ENCODE results near the gene UBD. TPM values are rescaled to one million over a fixed set of nuclear protein-coding genes. Genes with fewer than 3 reads are reported as not detected.

The UBD gene
- total and polyA plus RNA-seq, 2 of the 13 experiments (the other 11 are each of a cell fraction or from before 2014, with no cell fraction given) = 13.9 to 172 TPM

GRCh38 chr6:29559524-29560287, at the start of gene UBD (continued):
- TF ChIP-seq STAT6 (CRISPR knock-in tag; IDR thresholded peaks at IDR 0.05; ENCODE audit: borderline replicate concordance) (0 out of 2 replicates have a peak, but pooled peaks have one; percentile 46), GABPA (IDR thresholded peaks at IDR 0.05; ENCODE audit: low read depth, low read length) (no peak), GABPA (CRISPR knock-in tag; IDR thresholded peaks at IDR 0.05; ENCODE audit: low read depth) (no peak), AGO1 (IDR thresholded peaks at IDR 0.05; ENCODE audit: low read depth, low read length, poor library complexity, severe bottlenecking) (no peak), REL (CRISPR knock-in tag; conservative IDR thresholded peaks at IDR 0.05) (no peak), GATAD1 (CRISPR knock-in tag; IDR thresholded peaks at IDR 0.05) (no peak), ZNF382 (CRISPR knock-in tag; IDR thresholded peaks at IDR 0.05; ENCODE audit: borderline replicate concordance) (no peak), NFIC (IDR thresholded peaks at IDR 0.05; ENCODE audit: low read length) (no peak), ZBTB20 (CRISPR knock-in tag; IDR thresholded peaks at IDR 0.05; ENCODE audit: borderline replicate concordance, low read depth) (no peak), ZGPAT (CRISPR knock-in tag; IDR thresholded peaks at IDR 0.05) (no peak), HINFP (CRISPR knock-in tag; IDR thresholded peaks at IDR 0.05; ENCODE audit: low read depth) (no peak), SRY (CRISPR knock-in tag; IDR thresholded peaks at IDR 0.05) (no peak), ISL2 (CRISPR knock-in tag; IDR thresholded peaks at IDR 0.05) (no peak), PTBP1 (IDR thresholded peaks at IDR 0.05; ENCODE audit: low read depth, low read length, poor library complexity, severe bottlenecking) (no peak), ZFP36 (IDR thresholded peaks at IDR 0.05; ENCODE audit: borderline replicate concordance, low read depth, low read length, partially characterized antibody) (no peak), RARA (CRISPR knock-in tag; IDR thresholded peaks at IDR 0.05) (0 out of 2 replicates have a peak, but pooled peaks have one; percentile 7), ZNF446 (CRISPR knock-in tag; IDR thresholded peaks at IDR 0.05) (no peak), RAD51 (IDR thresholded peaks at IDR 0.05; ENCODE audit: borderline replicate concordance) (no peak), BATF2 (CRISPR knock-in tag; IDR thresholded peaks at IDR 0.05) (no peak), ZNF503 (CRISPR knock-in tag; IDR thresholded peaks at IDR 0.05) (no peak)

Measured in HepG2 (cell line).